ENCODE data around the gene CTNNA3. TPM values are rescaled to one million over a fixed set of nuclear protein-coding genes. Genes with fewer than 3 reads are reported as not detected.
"Not testable (repeated sequence)": the region's sequence is repeated elsewhere in the genome, so short reads cannot be mapped to it uniquely, and the experiment has no call there.

Gene CTNNA3
- total and polyA plus RNA-seq, 4 donors, result under 0.01 to 39.8 (median 0.09) TPM

- WGBS, 2 donors, result 37 to 66% methylated on average over 2 of the region's 2 CpGs
- no peak overlapping the region for H3K9ac ChIP-seq (ENCODE audit: insufficient read depth in 1 of 2, low read length in 2 of 2)
- H3K4me1 ChIP-seq (ENCODE audit: control insufficient read depth in 5 of 5, insufficient read depth in 5 of 5, low read length in 5 of 5), result no peaks in the 10 kb centered on the region
- DNase-seq, result no peak
- no peaks in the 10 kb centered on the region for H3K9me3 ChIP-seq (ENCODE audit: control insufficient read depth in 4 of 4, insufficient read depth in 3 of 4, low read length in 3 of 4)
- TF ChIP-seq CTCF (IDR thresholded peaks at IDR 0.05; ENCODE audit: control extremely low read depth, extremely low read depth), result no peak
- no peaks in the 10 kb centered on the region for H3K36me3 ChIP-seq (ENCODE audit: control insufficient read depth in 4 of 4, insufficient read depth in 4 of 4, low read length in 4 of 4)
- H3K27ac ChIP-seq (ENCODE audit: low read depth in 1 of 2, low read length in 1 of 2), result no peak overlapping the region
- H3K27me3 ChIP-seq (ENCODE audit: control insufficient read depth in 3 of 3, insufficient read depth in 3 of 3, low read length in 2 of 3), result no peaks in the 10 kb centered on the region
- ATAC-seq (ENCODE audit: insufficient read depth, low FRiP score), result no peak
- H3K4me3 ChIP-seq, result no peak overlapping the region
These were observed 262.7 kb downstream of the CTNNA3 start for GRCh38 chr10:67433276-67433675.

DNA sequence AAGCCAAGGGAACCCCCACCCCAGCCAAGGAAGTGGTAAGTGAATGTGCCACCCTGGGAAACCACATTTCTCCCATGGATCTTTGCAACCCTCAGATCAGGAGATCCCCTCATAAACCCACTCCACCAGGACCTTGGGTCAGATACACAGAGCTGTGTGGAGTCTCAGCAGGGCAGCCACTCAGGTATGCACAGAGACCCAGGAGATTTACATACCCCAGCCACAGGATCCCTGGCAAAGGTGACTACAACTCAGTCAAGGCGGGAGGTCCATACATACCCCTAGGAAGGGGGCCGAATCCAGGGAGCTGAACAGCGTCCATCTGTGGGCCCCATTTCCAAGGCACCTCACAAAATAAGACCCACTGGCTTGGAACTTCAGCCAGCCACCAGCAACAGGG, 293.4 kb downstream of the CTNNA3 start:
- H3K27ac ChIP-seq (ENCODE audit: low read depth in 1 of 2, low read length in 1 of 2), result no peak overlapping the region
- H3K4me3 ChIP-seq, result no peak overlapping the region
- ATAC-seq (ENCODE audit: insufficient read depth, low FRiP score) (no peak), DNase-seq (no peak)
- H3K4me1 ChIP-seq (ENCODE audit: control insufficient read depth in 5 of 5, insufficient read depth in 5 of 5, low read length in 5 of 5), result no peaks in the 10 kb centered on the region
- peaks cover 0 to 1% (median 0%) of the 10 kb centered on the region in 4 donors for H3K9me3 ChIP-seq (ENCODE audit: control insufficient read depth in 4 of 4, insufficient read depth in 3 of 4, low read length in 3 of 4)
- H3K36me3 ChIP-seq (ENCODE audit: control insufficient read depth in 4 of 4, insufficient read depth in 4 of 4, low read length in 4 of 4), result no peaks in the 10 kb centered on the region
- H3K27me3 ChIP-seq (ENCODE audit: control insufficient read depth in 3 of 3, insufficient read depth in 3 of 3, low read length in 2 of 3), result no peaks in the 10 kb centered on the region
- WGBS, 2 donors, result 91 to 96% methylated on average over 3 of the region's 3 CpGs
- no peak overlapping the region for H3K9ac ChIP-seq (ENCODE audit: insufficient read depth in 1 of 2, low read length in 2 of 2)
- TF ChIP-seq CTCF (IDR thresholded peaks at IDR 0.05; ENCODE audit: control extremely low read depth, extremely low read depth), result no peak

- DNase-seq, result no peak
- 33 to 38% methylated on average over 1 of the region's 1 CpG for WGBS, 2 donors
- no peak for TF ChIP-seq CTCF (IDR thresholded peaks at IDR 0.05; ENCODE audit: control extremely low read depth, extremely low read depth)
These were observed 294.3 kb downstream of the CTNNA3 start for GRCh38 chr10:67401711-67402110.

DNA sequence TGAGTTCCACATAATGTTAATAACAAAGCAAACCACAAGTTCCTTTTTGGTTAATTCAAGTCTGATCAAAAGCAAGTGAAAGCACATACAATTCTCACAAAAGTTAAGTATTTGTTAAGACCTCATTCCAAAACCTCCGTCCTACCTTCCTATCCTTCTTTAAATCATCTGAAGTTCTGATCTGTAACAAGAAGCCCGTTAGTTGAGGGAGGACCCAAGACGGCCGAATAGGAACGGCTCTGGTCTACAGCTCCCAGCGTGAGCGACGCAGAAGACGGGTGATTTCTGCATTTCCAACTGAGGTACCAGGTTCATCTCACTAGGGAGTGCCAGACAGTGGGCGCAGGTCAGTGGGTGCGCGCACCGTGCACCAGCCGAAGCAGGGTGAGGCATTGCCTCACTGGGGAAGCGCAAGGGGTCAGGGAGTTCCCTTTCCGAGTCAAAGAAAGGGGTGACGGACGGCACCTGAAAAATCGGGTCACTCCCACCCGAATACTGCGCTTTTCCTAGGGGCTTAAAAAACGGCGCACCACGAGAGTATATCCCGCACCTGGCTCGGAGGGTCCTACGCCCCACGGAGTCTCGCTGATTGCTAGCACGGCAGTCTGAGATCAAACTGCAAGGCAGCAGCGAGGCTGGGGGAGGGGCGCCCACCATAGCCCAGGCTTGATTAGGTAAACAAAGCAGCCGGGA, 309.0 kb downstream of the CTNNA3 start:
- not testable (repeated sequence) for H3K9me3 ChIP-seq (ENCODE audit: control insufficient read depth in 4 of 4, insufficient read depth in 3 of 4, low read length in 3 of 4); ATAC-seq (ENCODE audit: insufficient read depth, low FRiP score); H3K27ac ChIP-seq (ENCODE audit: low read depth in 1 of 2, low read length in 1 of 2); H3K27me3 ChIP-seq (ENCODE audit: control insufficient read depth in 3 of 3, insufficient read depth in 3 of 3, low read length in 2 of 3); H3K4me3 ChIP-seq; H3K9ac ChIP-seq (ENCODE audit: insufficient read depth in 1 of 2, low read length in 2 of 2); H3K4me1 ChIP-seq (ENCODE audit: control insufficient read depth in 5 of 5, insufficient read depth in 5 of 5, low read length in 5 of 5); DNase-seq; H3K36me3 ChIP-seq (ENCODE audit: control insufficient read depth in 4 of 4, insufficient read depth in 4 of 4, low read length in 4 of 4)
- 5 to 17% methylated on average over 33 of the region's 33 CpGs for WGBS, 2 donors

More at GRCh38 chr10:67401711-67402110, 294.3 kb downstream of the CTNNA3 start:
- H3K4me3 ChIP-seq, result no peak overlapping the region
- peaks cover 0 to 3% (median 0%) of the 10 kb centered on the region in 4 donors for H3K9me3 ChIP-seq (ENCODE audit: control insufficient read depth in 4 of 4, insufficient read depth in 3 of 4, low read length in 3 of 4)
- no peaks in the 10 kb centered on the region for H3K4me1 ChIP-seq (ENCODE audit: control insufficient read depth in 5 of 5, insufficient read depth in 5 of 5, low read length in 5 of 5)
- no peak for ATAC-seq (ENCODE audit: insufficient read depth, low FRiP score)
- H3K36me3 ChIP-seq (ENCODE audit: control insufficient read depth in 4 of 4, insufficient read depth in 4 of 4, low read length in 4 of 4), result no peaks in the 10 kb centered on the region
- H3K9ac ChIP-seq (ENCODE audit: insufficient read depth in 1 of 2, low read length in 2 of 2), result no peak overlapping the region
- no peaks in the 10 kb centered on the region for H3K27me3 ChIP-seq (ENCODE audit: control insufficient read depth in 3 of 3, insufficient read depth in 3 of 3, low read length in 2 of 3)
- H3K27ac ChIP-seq (ENCODE audit: low read depth in 1 of 2, low read length in 1 of 2), result no peak overlapping the region
